OCI-LY1 (cell line): ENCODE measurements around the gene SLC2A5.

Source experiments
- H2AFZ ChIP-seq: fragments of 200-600 bp; sonication (generic), shearing (Covaris generic); 2 replicates; pipeline ENCODE4 v1.6.0; 2014; ENCODE audit warnings: antibody characterized with exemption, mild to moderate bottlenecking, low read length
- H3F3A ChIP-seq: fragments of 200-600 bp; sonication (generic), shearing (Covaris generic); 2 replicates; pipeline ENCODE4 v1.6.0; 2014; ENCODE audit warnings: mild to moderate bottlenecking, antibody characterized with exemption, low read length, moderate library complexity; ENCODE audit not compliant: insufficient read depth
- H3K27ac ChIP-seq: fragments of 200-600 bp; sonication (generic); 2 replicates; pipeline ENCODE4 v1.5.1; 2014; ENCODE audit warnings: low read length, mixed run types, mild to moderate bottlenecking, low read depth; ENCODE audit not compliant: poor library complexity, severe bottlenecking
- H3K27me3 ChIP-seq: fragments of 200-600 bp; sonication (generic); 2 replicates; pipeline ENCODE4 v1.6.0; 2014; ENCODE audit warnings: antibody characterized with exemption, mild to moderate bottlenecking, low read length, moderate library complexity; ENCODE audit not compliant: insufficient read depth
- H3K36me3 ChIP-seq: fragments of 200-600 bp; sonication (generic); 2 replicates; pipeline ENCODE4 v1.6.1; 2014; ENCODE audit warnings: mild to moderate bottlenecking, antibody characterized with exemption, low read length, moderate library complexity, mixed read lengths; ENCODE audit not compliant: insufficient read depth
- H3K4me1 ChIP-seq: fragments of 200-600 bp; sonication (generic); 2 replicates; pipeline ENCODE4 v1.5.1; 2014; ENCODE audit warnings: mild to moderate bottlenecking, low read length, moderate library complexity; ENCODE audit not compliant: insufficient read depth, severe bottlenecking
- H3K4me2 ChIP-seq: fragments of 200-600 bp; sonication (generic), shearing (Covaris generic); 2 replicates; pipeline ENCODE4 v1.6.1; 2014; ENCODE audit warnings: low read length
- H3K4me3 ChIP-seq: fragments of 200-600 bp; sonication (generic); 2 replicates; pipeline ENCODE4 v1.5.1; 2014; ENCODE audit warnings: low read length, low read depth, mild to moderate bottlenecking, mixed read lengths; ENCODE audit not compliant: poor library complexity, severe bottlenecking
- H3K79me2 ChIP-seq: fragments of 200-600 bp; shearing (Covaris generic); 2 replicates; pipeline ENCODE4 v1.6.1; 2016; ENCODE audit warnings: mixed run types, low read length, mixed read lengths; ENCODE audit not compliant: insufficient read depth
- H3K9ac ChIP-seq: fragments of 200-600 bp; sonication (generic), shearing (Covaris generic); 2 replicates; pipeline ENCODE4 v1.6.1; 2014; ENCODE audit warnings: mild to moderate bottlenecking, low read length, mixed read lengths
- H3K9me2 ChIP-seq: fragments of 200-600 bp; sonication (generic), shearing (Covaris generic); 2 replicates; pipeline ENCODE4 v1.6.1; 2014; ENCODE audit warnings: low read depth, mild to moderate bottlenecking, low read length, mixed read lengths
- H3K9me3 ChIP-seq: fragments of 200-600 bp; shearing (Covaris generic); 2 replicates; pipeline ENCODE4 v1.6.1; 2014; ENCODE audit warnings: low read length, mixed read lengths
- H4K20me1 ChIP-seq: fragments of 200-600 bp; sonication (generic), shearing (Covaris generic); 2 replicates; pipeline ENCODE4 v1.6.0; 2016; ENCODE audit warnings: mild to moderate bottlenecking, low read length; ENCODE audit not compliant: insufficient read depth
- CTCF ChIP-seq: fragments of 200-600 bp; sonication (generic), shearing (Covaris generic); IDR thresholded peaks from 2 replicates; pipeline ENCODE4 v1.5.1; 2017; ENCODE audit warnings: mild to moderate bottlenecking, antibody characterized with exemption, low read length, moderate library complexity, mixed read lengths
- EZH2 ChIP-seq: fragments of 200-600 bp; sonication (generic), shearing (Covaris generic); IDR thresholded peaks from 2 replicates; pipeline ENCODE4 v1.8.0; 2017; ENCODE audit warnings: borderline replicate concordance, mixed run types, mild to moderate bottlenecking, antibody characterized with exemption, low read length, moderate library complexity, mixed read lengths

The SLC2A5 gene

GRCh38 chr1:9037476-9038337, 31.7 kb downstream of the SLC2A5 start:
- Histone ChIP-seq H3F3A (peaks cover 4% of the 10 kb centered on the region; the same call in 1 of the 2 replicates), H3K4me3 (no peak overlapping the region), H3K79me2 (no peaks in the 10 kb centered on the region), H3K27me3 (no peaks in the 10 kb centered on the region), H3K36me3 (peaks cover 76% of the 10 kb centered on the region), H3K9ac (no peak overlapping the region), H3K27ac (peak overlapping the region; percentile 63), H3K9me2 (no peaks in the 10 kb centered on the region), H3K9me3 (no peaks in the 10 kb centered on the region), H3K4me2 (no peak overlapping the region), H4K20me1 (no peaks in the 10 kb centered on the region), H2AFZ (no peak overlapping the region), H3K4me1 (peaks cover 11% of the 10 kb centered on the region)
- no peak for TF ChIP-seq EZH2

GRCh38 chr1:9035226-9035625, 34.2 kb downstream of the SLC2A5 start:
- Histone ChIP-seq H3K9me2 (no peaks in the 10 kb centered on the region), H3K27ac (no peak overlapping the region), H3K79me2 (no peaks in the 10 kb centered on the region), H2AFZ (no peak overlapping the region), H3K4me2 (no peak overlapping the region), H4K20me1 (no peaks in the 10 kb centered on the region), H3K4me3 (no peak overlapping the region), H3K36me3 (peaks cover 51% of the 10 kb centered on the region), H3K27me3 (no peaks in the 10 kb centered on the region; the same call in 1 of the 2 replicates), H3K4me1 (peaks cover 11% of the 10 kb centered on the region), H3K9ac (no peak overlapping the region), H3K9me3 (peaks cover 12% of the 10 kb centered on the region), H3F3A (peaks cover 4% of the 10 kb centered on the region; the same call in 1 of the 2 replicates)
- no peak for TF ChIP-seq EZH2
- TF ChIP-seq CTCF, result no peak

- no peak for TF ChIP-seq EZH2
- TF ChIP-seq CTCF, result no peak
- Histone ChIP-seq H3K4me1 (peaks cover 11% of the 10 kb centered on the region), H3K27ac (no peak overlapping the region), H3K9me3 (peaks cover 17% of the 10 kb centered on the region), H3K79me2 (no peaks in the 10 kb centered on the region), H3K9ac (no peak overlapping the region), H3F3A (peaks cover 4% of the 10 kb centered on the region; the same call in 1 of the 2 replicates), H3K4me3 (no peak overlapping the region), H3K9me2 (no peaks in the 10 kb centered on the region), H3K27me3 (no peaks in the 10 kb centered on the region; the same call in 1 of the 2 replicates), H3K4me2 (no peak overlapping the region), H2AFZ (no peak overlapping the region), H4K20me1 (no peaks in the 10 kb centered on the region), H3K36me3 (peaks cover 33% of the 10 kb centered on the region)
These were observed 36.1 kb downstream of the SLC2A5 start for GRCh38 chr1:9033363-9033762.
